Measurements from ENCODE around the gene DCAF7. TPM values are rescaled to one million over a fixed set of nuclear protein-coding genes. Genes with fewer than 3 reads are reported as not detected.

DCAF7 gene, protein sequence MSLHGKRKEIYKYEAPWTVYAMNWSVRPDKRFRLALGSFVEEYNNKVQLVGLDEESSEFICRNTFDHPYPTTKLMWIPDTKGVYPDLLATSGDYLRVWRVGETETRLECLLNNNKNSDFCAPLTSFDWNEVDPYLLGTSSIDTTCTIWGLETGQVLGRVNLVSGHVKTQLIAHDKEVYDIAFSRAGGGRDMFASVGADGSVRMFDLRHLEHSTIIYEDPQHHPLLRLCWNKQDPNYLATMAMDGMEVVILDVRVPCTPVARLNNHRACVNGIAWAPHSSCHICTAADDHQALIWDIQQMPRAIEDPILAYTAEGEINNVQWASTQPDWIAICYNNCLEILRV
- total RNA-seq (2021; ENCODE audit: unreplicated experiment) = 60.4 TPM
- polyA plus RNA-seq (2012; ENCODE audit: insufficient read length) = 45.1 TPM
- percentile 81 among the genes with signal in this experiment for Bru-seq, nascent RNA
- BruChase-seq, experiment 1, labeled RNA remaining after a 2-hour chase = percentile 89 among the genes with signal in this experiment
- BruChase-seq, experiment 2, labeled RNA remaining after a 6-hour chase = percentile 89 among the genes with signal in this experiment
- long read RNA-seq, full-length matches to known transcripts = 17 of 102 reads
- long read RNA-seq, partial matches to known transcripts = 5 of 102 reads
- long read RNA-seq, other reads (novel, unspliced or antisense) = 80 of 102 reads

DNA sequence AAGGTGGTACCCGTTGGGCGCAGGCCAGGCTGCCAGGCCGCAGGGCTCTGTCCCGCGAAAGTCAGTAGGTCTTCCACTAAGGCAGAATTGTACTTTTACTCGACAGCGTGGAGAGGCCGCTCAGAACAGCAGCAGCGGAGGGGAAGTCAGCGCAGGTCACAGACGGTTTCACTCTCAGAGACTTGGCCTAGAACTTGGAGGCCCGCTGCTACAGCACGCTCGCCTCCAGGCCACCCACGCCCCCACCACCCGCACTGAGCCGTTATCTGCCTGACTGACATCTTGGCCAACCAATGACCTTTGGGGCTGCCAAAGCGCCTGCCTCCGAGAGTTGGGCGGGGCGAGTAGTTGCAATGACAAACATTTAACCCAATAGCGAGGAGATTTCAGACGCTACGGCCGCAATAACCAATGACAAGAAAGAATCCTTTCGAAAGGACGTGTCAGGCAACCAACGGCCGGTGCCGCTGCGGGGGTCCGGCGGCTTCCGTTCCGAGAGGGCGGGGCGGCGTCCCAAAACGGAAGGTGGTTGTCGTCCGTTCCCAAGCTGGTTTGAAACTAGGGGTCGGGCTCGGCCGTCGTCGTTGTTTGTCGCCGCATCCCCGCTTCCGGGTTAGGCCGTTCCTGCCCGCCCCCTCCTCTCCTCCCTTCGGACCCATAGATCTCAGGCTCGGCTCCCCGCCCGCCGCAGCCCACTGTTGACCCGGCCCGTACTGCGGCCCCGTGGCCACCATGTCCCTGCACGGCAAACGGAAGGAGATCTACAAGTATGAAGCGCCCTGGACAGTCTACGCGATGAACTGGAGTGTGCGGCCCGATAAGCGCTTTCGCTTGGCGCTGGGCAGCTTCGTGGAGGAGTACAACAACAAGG, at the start of gene DCAF7:
Gene DCAF7 (plus strand): TSS at position 532 of the 871 bp plus-strand sequence. CDS start 201 bp downstream, at position 733.
- Histone ChIP-seq H3K4me3 (ENCODE audit: low read depth in 2 of 2, low read length in 2 of 2) (peak within 1 kb of the TSS; percentile 79 to 88), H3K9me3 (ENCODE audit: control insufficient read depth, insufficient read depth, low read depth, low read length) (peaks cover 6% of the 10 kb centered on the region; the same call in 1 of the 2 replicates), H3K27me3 (ENCODE audit: control insufficient read depth, insufficient read depth, low read length) (no peaks in the 10 kb centered on the region), H3K36me3 (ENCODE audit: control insufficient read depth, insufficient read depth, low read length) (peaks cover 4% of the 10 kb centered on the region; the same call in 1 of the 2 replicates), H3K4me1 (ENCODE audit: control insufficient read depth, insufficient read depth, low read length) (peaks cover 12% of the 10 kb centered on the region), H3K27ac (ENCODE audit: low read length) (peak within 1 kb of the TSS; percentile 96)
- ChIA-PET CTCF (interaction anchor here (0.6 kb wide), 1 partner anchor 77 kb away, joined by 5 read pairs; no protein-coding TSS in a partner anchor), POLR2A (interaction anchor here (0.6 kb wide), 2 partner anchors 19 to 105 kb away, joined by 3 read pairs; no protein-coding TSS in a partner anchor)
- DNase-seq (ENCODE audit: low read depth, low spot score) = peak; percentile 95
- ATAC-seq = peak; percentile 95
- BruUV-seq (replicated peaks) = no TSS peak
- TF ChIP-seq POLR2AphosphoS5 (IDR thresholded peaks at IDR 0.05; ENCODE audit: low read depth, low read length) = peak; percentile 80; the same call in 1 of the 2 replicates
- TF ChIP-seq SIN3A (IDR thresholded peaks at IDR 0.05; ENCODE audit: borderline replicate concordance, insufficient read depth, low read depth, low read length) = peak; percentile 61; the same call in 1 of the 2 replicates
- TF ChIP-seq, protein P1, sequence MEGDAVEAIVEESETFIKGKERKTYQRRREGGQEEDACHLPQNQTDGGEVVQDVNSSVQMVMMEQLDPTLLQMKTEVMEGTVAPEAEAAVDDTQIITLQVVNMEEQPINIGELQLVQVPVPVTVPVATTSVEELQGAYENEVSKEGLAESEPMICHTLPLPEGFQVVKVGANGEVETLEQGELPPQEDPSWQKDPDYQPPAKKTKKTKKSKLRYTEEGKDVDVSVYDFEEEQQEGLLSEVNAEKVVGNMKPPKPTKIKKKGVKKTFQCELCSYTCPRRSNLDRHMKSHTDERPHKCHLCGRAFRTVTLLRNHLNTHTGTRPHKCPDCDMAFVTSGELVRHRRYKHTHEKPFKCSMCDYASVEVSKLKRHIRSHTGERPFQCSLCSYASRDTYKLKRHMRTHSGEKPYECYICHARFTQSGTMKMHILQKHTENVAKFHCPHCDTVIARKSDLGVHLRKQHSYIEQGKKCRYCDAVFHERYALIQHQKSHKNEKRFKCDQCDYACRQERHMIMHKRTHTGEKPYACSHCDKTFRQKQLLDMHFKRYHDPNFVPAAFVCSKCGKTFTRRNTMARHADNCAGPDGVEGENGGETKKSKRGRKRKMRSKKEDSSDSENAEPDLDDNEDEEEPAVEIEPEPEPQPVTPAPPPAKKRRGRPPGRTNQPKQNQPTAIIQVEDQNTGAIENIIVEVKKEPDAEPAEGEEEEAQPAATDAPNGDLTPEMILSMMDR (IDR thresholded peaks at IDR 0.05) = no peak
- in situ Hi-C loops (cut with HindIII; ENCODE audit: low pct_unique_long_range_greater_than_20kb, low sequenced_read_pairs) = no loop called here
- intact Hi-C loops (cut with micrococcal nuclease; ENCODE audit: unreplicated experiment) = no loop called here

DNA sequence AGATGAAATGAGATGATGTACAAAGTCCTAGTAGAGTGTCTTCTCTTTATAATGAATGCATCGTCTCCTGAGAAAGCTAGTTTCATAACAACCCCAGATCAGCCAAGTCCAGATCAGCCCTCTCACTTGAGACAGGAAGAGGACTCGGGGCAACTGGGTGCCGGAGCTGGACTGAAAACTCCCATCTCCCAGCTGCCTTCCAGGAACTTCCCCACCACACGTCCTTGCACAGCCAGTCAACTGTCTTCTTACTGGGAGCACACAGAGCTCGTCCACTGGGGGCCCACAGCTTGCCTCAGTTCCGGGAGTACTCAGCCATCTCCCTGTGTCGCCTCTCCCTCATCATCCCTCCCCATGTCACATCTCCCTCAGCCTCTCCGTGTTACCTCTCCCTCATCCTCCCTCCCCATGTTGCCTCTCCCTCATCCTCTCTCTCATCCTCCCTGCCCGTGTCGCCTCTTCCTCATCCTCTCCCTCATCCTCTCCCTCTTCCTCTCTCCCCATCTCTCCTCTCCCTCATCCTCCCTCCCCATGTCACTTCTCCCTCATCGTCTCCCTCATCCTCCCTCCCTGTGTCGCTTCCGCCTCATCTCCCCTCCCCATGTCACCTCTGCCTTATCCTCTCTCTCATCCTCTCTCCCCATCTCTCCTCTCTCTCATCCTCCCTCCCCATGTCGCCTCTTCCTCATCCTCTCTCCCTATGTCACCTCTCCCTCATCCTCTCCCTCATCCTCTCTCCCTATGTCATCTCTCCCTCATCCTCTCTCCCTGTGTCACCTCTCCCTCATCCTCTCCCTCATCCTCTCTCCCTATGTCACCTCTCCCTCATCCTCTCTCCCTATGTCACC, 49.5 kb upstream of the DCAF7 start:
- H3K36me3 ChIP-seq (ENCODE audit: control insufficient read depth, insufficient read depth, low read length) = no peaks in the 10 kb centered on the region
- CTCF ChIA-PET = interaction anchor here (1.1 kb wide), 1 partner anchor 22 kb away, joined by 3 read pairs; no protein-coding TSS in a partner anchor
- in situ Hi-C loops (cut with HindIII; ENCODE audit: low pct_unique_long_range_greater_than_20kb, low sequenced_read_pairs) (no loop called here), intact Hi-C loops (cut with micrococcal nuclease; ENCODE audit: unreplicated experiment) (no loop called here)
- no peak overlapping the region for H3K27ac ChIP-seq (ENCODE audit: low read length)
- TF ChIP-seq SIN3A (IDR thresholded peaks at IDR 0.05; ENCODE audit: borderline replicate concordance, insufficient read depth, low read depth, low read length) (no peak), TCF7L2 (IDR thresholded peaks at IDR 0.05; ENCODE audit: low read depth, low read length) (no peak), POLR2AphosphoS5 (IDR thresholded peaks at IDR 0.05; ENCODE audit: low read depth, low read length) (no peak)
- TF ChIP-seq, protein P1 (IDR thresholded peaks at IDR 0.05) = no peak
- TF ChIP-seq, protein P2, sequence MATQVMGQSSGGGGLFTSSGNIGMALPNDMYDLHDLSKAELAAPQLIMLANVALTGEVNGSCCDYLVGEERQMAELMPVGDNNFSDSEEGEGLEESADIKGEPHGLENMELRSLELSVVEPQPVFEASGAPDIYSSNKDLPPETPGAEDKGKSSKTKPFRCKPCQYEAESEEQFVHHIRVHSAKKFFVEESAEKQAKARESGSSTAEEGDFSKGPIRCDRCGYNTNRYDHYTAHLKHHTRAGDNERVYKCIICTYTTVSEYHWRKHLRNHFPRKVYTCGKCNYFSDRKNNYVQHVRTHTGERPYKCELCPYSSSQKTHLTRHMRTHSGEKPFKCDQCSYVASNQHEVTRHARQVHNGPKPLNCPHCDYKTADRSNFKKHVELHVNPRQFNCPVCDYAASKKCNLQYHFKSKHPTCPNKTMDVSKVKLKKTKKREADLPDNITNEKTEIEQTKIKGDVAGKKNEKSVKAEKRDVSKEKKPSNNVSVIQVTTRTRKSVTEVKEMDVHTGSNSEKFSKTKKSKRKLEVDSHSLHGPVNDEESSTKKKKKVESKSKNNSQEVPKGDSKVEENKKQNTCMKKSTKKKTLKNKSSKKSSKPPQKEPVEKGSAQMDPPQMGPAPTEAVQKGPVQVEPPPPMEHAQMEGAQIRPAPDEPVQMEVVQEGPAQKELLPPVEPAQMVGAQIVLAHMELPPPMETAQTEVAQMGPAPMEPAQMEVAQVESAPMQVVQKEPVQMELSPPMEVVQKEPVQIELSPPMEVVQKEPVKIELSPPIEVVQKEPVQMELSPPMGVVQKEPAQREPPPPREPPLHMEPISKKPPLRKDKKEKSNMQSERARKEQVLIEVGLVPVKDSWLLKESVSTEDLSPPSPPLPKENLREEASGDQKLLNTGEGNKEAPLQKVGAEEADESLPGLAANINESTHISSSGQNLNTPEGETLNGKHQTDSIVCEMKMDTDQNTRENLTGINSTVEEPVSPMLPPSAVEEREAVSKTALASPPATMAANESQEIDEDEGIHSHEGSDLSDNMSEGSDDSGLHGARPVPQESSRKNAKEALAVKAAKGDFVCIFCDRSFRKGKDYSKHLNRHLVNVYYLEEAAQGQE (IDR thresholded peaks at IDR 0.05; ENCODE audit: insufficient read depth in 1 of 2, low read depth in 2 of 2, low read length in 1 of 2) = no peak
- ATAC-seq (no peak), DNase-seq (ENCODE audit: low read depth, low spot score) (no peak)
- POLR2A ChIA-PET = no interaction called here
- peaks cover 4% of the 10 kb centered on the region for H3K27me3 ChIP-seq (ENCODE audit: control insufficient read depth, insufficient read depth, low read length)
- no peaks in the 10 kb centered on the region for H3K9me3 ChIP-seq (ENCODE audit: control insufficient read depth, insufficient read depth, low read depth, low read length)
- no peak overlapping the region for H3K4me3 ChIP-seq (ENCODE audit: low read depth in 2 of 2, low read length in 2 of 2)
- no TSS peak for BruUV-seq (replicated peaks)
- H3K4me1 ChIP-seq (ENCODE audit: control insufficient read depth, insufficient read depth, low read length) = no peaks in the 10 kb centered on the region
